Breast epithelium (tissue), 4 donors: Measurements from ENCODE around the gene ZNF318. TPM values are rescaled to one million over a fixed set of nuclear protein-coding genes. Genes with fewer than 3 reads are reported as not detected.
"Not testable (repeated sequence)": the region's sequence is repeated elsewhere in the genome, so short reads cannot be mapped to it uniquely, and the experiment has no call there.

Experiments
- DNase-seq, 2 donors: peaks; one replicate each; pipeline ENCODE4 v3.0.0-alpha.2; 2019; ENCODE audit warnings: low spot score in 2 of 2
- H3K27ac ChIP-seq, 2 donors: fragments of 200-600 bp; sonication (generic) in 1 of 2; one replicate each; pipeline ENCODE4 v1.5.1; 2016 to 2019; ENCODE audit warnings: mild to moderate bottlenecking in 1 of 2
- H3K27me3 ChIP-seq, 2 donors: fragments of 200-600 bp; sonication (generic) in 1 of 2; one replicate each; pipeline versions ENCODE4 v1.5.1 to v1.6.0; 2017 to 2019; ENCODE audit warnings: control low read depth in 1 of 2, mild to moderate bottlenecking in 1 of 2
- H3K36me3 ChIP-seq: fragments of 200-600 bp; one replicate; pipeline ENCODE4 v1.5.1; 2019
- H3K4me1 ChIP-seq, 2 donors: fragments of 200-600 bp; sonication (generic); one replicate each; pipeline ENCODE4 v1.5.1; 2016 to 2019; ENCODE audit warnings: control low read depth in 1 of 2
- H3K4me3 ChIP-seq, 3 donors: fragments of 200-600 bp; sonication (generic); 1 replicate in 2 of 3; 2 replicates in 1 of 3; pipeline ENCODE4 v1.5.1; 2016 to 2019; ENCODE audit warnings: mild to moderate bottlenecking in 3 of 3, moderate library complexity in 2 of 3
- H3K9me3 ChIP-seq, 2 donors: fragments of 200-600 bp; sonication (generic) in 1 of 2; one replicate each; pipeline ENCODE4 v1.5.1; 2016 to 2019; ENCODE audit warnings: control low read depth in 1 of 2
- POLR2A ChIP-seq: fragments of 450-650 bp; IDR thresholded peaks from one replicate; pipeline ENCODE4 v1.6.1; 2016; ENCODE audit warnings: antibody characterized with exemption, mild to moderate bottlenecking, moderate library complexity
- POLR2AphosphoS5 ChIP-seq, 3 donors: sonication (generic); formaldehyde crosslinking; IDR thresholded peaks; one replicate each; pipeline ENCODE4 v1.6.1; 2017; ENCODE audit warnings: antibody characterized with exemption in 3 of 3
- intact Hi-C: fragments of 100-400 bp; cut with DNase I; formaldehyde crosslinking; loops from one replicate; pipeline ENCODE4 v1.15.1; 2023; ENCODE audit warnings: low total_unique reads
- total RNA-seq, 3 donors: library from RNA; depleted of rRNA; stranded (reverse); fragments of >200 nt; gene quantifications; one replicate each; pipeline ENCODE4 v1.1.0, GENCODE V29; 2016
- TF ChIP-seq, protein P1 (sequence below), 3 donors: fragments of 450-650 bp; IDR thresholded peaks; one replicate each; pipeline ENCODE4 v1.5.1; 2016 to 2017; ENCODE audit warnings: antibody characterized with exemption in 3 of 3, mild to moderate bottlenecking in 3 of 3, moderate library complexity in 3 of 3

Gene ZNF318
- total RNA-seq, 3 donors from 2014 or later: 15.4 to 19.5 (median 17.4) TPM

DNA sequence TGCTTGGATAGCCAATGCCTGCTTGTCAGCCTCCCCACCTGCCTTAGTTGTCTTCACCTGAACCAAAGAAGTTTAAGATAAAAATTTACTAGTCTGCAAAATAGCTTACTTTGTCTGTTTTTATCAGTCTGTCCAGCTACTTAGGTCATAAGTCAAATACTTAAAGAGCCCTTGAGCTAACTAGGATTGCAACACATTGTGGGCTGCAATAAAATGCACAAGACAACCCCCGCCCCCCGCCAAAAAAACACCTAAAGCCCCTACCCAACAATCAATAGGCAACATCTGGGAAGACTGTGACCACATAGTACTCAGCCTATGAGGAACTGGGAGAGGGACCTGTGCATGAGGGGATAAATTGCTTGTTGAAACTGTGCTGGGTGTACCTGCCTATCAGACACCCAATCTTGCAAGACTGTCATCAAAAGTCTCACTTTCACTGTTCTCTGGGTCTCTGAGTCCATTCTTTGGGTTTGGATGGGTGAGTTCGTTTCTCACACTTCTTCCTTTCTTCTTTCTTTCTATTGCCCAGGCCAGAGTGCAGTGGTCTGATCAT, 30.6 kb upstream of the ZNF318 start:
- Histone ChIP-seq H3K4me1 (peaks cover 0 to 4% of the 10 kb centered on the region in 2 donors), H3K27ac (no peak overlapping the region), H3K4me3 (no peak overlapping the region), H3K27me3 (no peaks in the 10 kb centered on the region), H3K36me3 (no peaks in the 10 kb centered on the region), H3K9me3 (no peaks in the 10 kb centered on the region)
- DNase-seq: no peak
- intact Hi-C loops: loop anchor here (1.0 kb wide), 1 partner anchor 7 kb away; no protein-coding TSS in a partner anchor
- TF ChIP-seq POLR2AphosphoS5 (IDR thresholded peaks at IDR 0.05): no peak
- TF ChIP-seq POLR2A: no peak
- TF ChIP-seq, protein P1, sequence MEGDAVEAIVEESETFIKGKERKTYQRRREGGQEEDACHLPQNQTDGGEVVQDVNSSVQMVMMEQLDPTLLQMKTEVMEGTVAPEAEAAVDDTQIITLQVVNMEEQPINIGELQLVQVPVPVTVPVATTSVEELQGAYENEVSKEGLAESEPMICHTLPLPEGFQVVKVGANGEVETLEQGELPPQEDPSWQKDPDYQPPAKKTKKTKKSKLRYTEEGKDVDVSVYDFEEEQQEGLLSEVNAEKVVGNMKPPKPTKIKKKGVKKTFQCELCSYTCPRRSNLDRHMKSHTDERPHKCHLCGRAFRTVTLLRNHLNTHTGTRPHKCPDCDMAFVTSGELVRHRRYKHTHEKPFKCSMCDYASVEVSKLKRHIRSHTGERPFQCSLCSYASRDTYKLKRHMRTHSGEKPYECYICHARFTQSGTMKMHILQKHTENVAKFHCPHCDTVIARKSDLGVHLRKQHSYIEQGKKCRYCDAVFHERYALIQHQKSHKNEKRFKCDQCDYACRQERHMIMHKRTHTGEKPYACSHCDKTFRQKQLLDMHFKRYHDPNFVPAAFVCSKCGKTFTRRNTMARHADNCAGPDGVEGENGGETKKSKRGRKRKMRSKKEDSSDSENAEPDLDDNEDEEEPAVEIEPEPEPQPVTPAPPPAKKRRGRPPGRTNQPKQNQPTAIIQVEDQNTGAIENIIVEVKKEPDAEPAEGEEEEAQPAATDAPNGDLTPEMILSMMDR (IDR thresholded peaks at IDR 0.05): no peak

DNA sequence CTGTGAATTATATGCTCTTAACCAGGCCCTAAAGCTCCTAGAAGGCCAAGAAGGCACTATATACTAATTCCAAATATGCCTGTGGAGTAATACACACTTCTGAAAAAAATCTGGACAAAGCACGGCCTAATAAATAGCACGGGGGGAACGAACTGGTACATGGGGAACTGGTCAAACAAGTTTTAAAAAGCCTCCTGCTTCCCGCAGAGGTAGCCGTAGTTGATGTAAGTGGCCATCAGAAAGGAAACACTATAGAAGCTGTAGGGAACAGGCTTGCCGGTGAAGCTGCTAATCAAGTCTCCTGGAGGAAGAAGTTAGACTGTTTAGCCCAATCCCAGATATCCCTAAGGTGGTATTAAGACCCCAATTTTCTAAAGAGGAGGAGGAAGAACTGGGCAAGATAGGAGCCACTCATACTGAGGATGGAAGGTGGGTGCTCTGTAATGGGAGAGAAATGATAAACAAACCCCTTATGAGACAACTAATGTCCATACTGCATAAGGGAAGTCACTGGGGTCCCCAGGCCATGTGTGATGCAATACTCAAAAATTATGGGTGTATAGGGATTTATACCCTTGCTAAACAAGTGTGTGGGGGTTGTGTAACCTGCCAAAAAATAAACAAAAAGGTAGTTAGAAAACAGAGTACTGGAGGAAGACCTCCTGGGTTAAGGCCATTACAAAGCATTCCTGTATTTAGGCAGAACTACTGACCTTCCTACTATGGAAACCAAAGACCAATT, 27.1 kb upstream of the ZNF318 start:
- Histone ChIP-seq H3K4me3 (no peak overlapping the region), H3K36me3 (no peaks in the 10 kb centered on the region), H3K27me3 (no peaks in the 10 kb centered on the region), H3K27ac (peak overlapping the region; percentile 5 to 43), H3K9me3 (no peaks in the 10 kb centered on the region), H3K4me1 (peaks cover 0 to 4% of the 10 kb centered on the region in 2 donors)
- intact Hi-C loops: no loop called here
- no peak for TF ChIP-seq POLR2A
- no peak for TF ChIP-seq POLR2AphosphoS5 (IDR thresholded peaks at IDR 0.05)
- TF ChIP-seq, protein P1 (IDR thresholded peaks at IDR 0.05): no peak
- no peak for DNase-seq

- Histone ChIP-seq H3K27ac (peak overlapping the region in 1 of 2 donors; percentile 5), H3K9me3 (no peaks in the 10 kb centered on the region), H3K4me3 (no peak overlapping the region), H3K36me3 (no peaks in the 10 kb centered on the region), H3K27me3 (no peaks in the 10 kb centered on the region), H3K4me1 (peaks cover 0 to 4% of the 10 kb centered on the region in 2 donors)
- TF ChIP-seq, protein P1 (IDR thresholded peaks at IDR 0.05): no peak
- no peak for TF ChIP-seq POLR2A
- no peak for TF ChIP-seq POLR2AphosphoS5 (IDR thresholded peaks at IDR 0.05)
- intact Hi-C loops: no loop called here
- DNase-seq: no peak
Measured at GRCh38 chr6:43395776-43396175, 26.3 kb upstream of the ZNF318 start.

GRCh38 chr6:43394982-43395381, 25.5 kb upstream of the ZNF318 start:
- no peaks in the 10 kb centered on the region for H3K36me3 ChIP-seq
- no peak overlapping the region for H3K4me3 ChIP-seq
- H3K9me3 ChIP-seq: no peaks in the 10 kb centered on the region
- no peak for DNase-seq
- H3K27me3 ChIP-seq: no peaks in the 10 kb centered on the region
- peaks cover 0 to 4% of the 10 kb centered on the region in 2 donors for H3K4me1 ChIP-seq
- no peak overlapping the region for H3K27ac ChIP-seq
- TF ChIP-seq POLR2AphosphoS5 (IDR thresholded peaks at IDR 0.05) (no peak), POLR2A (no peak)
- TF ChIP-seq, protein P1 (IDR thresholded peaks at IDR 0.05): no peak
- intact Hi-C loops: no loop called here

DNA sequence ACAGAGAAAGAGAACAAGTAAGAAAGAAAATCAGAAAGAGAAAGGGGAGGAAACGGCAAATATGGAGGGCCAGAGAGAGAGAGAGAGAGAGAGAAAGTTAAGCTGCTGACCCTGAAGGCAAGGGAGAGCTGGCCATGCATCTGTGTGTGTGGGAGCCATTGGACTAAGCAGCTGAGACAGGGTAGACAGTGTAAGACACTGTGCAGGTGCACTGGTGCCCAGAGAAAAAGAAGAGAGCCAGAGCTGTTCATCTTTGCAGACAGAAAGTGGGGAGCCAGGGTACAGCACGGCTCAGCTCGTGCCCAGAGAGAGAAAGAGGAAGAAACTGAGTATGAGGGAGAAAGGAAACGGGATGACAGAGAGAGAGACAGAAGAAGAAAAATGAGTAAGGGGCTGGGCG, 24.2 kb upstream of the ZNF318 start:
- H3K27me3 ChIP-seq: no peaks in the 10 kb centered on the region
- peaks cover 0 to 4% of the 10 kb centered on the region in 2 donors for H3K4me1 ChIP-seq
- intact Hi-C loops: no loop called here
- no peak for TF ChIP-seq POLR2AphosphoS5 (IDR thresholded peaks at IDR 0.05)
- no peaks in the 10 kb centered on the region for H3K36me3 ChIP-seq
- no peak for DNase-seq
- no peaks in the 10 kb centered on the region for H3K9me3 ChIP-seq
- no peak overlapping the region for H3K27ac ChIP-seq
- H3K4me3 ChIP-seq: no peak overlapping the region

GRCh38 chr6:43393133-43393532, 23.7 kb upstream of the ZNF318 start:
- intact Hi-C loops, H3K27me3 ChIP-seq, H3K9me3 ChIP-seq, H3K4me1 ChIP-seq, H3K36me3 ChIP-seq, DNase-seq, H3K4me3 ChIP-seq, H3K27ac ChIP-seq: not testable (repeated sequence)
